CD4-positive, alpha-beta T cell treated with Interleukin-12 subunit alpha and Interleukin-12 subunit beta, for 1 hour (primary cell): Measurements from ENCODE around the gene TRIM44.
"Not testable (repeated sequence)": the region's sequence is repeated elsewhere in the genome, so short reads cannot be mapped to it uniquely, and the experiment has no call there.

Experiments used
- DNase-seq: peaks from one replicate; pipeline ENCODE4 v3.0.0-alpha.2; 2020

The TRIM44 gene

DNA sequence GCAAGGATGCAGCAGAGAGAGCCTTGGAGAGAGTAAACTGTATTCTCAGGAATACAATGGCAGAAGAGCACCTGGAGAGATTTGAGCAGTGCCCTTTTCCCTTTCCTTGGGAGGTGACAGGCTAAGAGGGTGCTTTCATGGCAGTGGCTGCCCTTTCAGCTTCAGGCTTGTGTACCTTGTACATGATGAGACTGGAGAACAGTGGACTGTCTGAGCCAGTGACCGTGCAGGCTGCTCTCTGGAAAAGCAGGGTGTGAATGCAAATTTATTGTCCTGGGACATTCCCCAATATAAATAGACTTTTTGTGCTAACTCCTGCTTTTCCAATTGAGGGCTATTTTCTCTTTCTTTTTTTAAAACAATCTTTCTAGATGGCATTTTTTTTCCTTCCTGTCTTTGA lies 99.3 kb downstream of the TRIM44 start:
- DNase-seq = no peak

DNA sequence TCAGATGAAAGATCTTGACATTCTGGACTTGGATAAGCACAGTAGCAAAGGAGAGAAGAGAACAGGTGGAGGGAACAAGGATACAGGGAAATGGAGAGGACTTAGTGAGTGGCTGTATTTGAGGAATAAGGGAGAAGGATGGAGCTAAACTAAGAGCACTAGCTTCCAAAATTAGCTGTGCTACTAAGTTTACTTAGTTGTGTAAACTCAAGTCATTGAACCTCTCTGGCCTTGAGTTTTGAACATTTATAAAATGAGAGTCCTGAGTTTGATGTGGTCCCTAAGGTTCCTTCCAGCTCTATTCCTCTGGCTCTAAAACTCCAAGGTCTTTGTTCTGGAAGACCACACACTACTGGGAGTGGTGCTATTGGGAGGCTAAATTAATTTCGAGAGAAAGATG lies 100.7 kb downstream of the TRIM44 start:
- DNase-seq = no peak

DNA sequence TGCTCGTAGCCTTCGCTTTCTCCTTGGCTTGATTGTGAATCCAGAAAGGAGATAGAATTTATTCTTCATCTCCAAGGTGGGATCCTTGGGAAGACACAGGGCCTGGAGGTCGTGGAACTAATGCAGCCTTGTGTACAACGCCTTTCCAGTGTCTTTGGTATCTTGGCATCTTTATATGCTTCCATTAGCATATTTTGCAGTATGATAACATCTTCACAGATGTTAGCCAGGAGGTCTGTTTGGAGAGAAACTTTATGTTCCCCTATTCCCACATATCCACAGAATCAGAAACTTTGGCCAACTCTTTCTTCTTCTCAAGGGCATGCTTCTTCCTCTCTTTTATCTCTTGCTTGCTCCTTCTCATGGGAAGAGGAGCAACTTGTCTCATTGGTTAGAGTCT lies 101.2 kb downstream of the TRIM44 start:
- no peak for DNase-seq

DNA sequence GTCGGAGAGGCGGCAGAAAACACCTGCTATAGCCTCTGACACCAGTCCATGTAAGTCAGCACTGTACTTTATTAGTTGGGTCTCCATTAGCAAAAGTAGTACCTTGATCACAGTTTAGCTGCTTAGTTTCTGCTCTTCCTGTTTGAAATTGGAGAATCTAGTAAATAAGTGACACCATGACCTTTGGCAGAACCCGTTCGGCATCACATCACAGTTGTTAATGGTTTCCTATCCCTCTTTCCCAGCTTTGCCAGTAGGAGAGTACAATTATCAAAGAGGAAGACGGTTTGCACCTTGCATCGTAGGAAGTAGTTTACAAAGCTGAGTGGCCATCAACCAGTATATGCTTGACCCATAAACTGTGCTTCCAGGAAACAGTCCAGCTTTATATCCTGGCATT lies 101.8 kb downstream of the TRIM44 start:
- DNase-seq = no peak

DNA sequence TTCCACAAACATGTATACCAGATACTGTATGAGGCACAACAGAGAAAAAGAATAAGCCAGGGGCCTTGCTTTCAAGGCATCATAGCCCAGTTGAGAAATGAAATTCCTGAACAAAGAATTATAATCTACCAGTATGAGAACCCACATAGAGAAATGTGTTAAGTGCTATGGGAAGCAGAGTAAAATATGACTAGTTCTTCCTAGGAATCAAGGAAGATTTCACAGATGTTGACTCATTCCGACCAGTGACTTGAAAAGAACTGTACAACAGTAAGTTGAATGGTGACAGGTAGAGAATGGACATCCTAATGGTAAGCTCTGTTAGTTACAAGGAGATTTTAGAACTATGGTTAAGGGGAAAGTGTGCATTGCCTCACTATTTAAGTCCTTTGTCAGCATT lies 102.6 kb downstream of the TRIM44 start:
- DNase-seq = no peak

DNA sequence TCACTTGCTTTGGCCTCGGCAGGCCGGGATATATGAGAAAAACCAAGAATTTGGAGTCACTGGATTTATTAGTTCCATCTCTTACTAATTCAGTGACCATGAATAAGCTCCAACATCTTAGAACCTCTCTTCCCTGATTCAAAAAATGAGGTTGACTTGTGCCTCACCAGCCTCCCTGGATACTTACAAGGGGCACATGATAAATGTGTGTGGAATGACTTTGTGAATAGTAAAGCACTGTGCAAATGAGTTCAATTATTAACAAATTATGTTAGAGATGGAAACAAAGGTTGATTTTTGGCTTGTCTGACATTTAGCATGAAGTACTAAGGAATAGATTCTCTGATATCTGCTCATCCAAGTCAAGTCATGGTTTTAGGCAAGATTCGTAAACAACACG lies 104.1 kb downstream of the TRIM44 start:
- no peak for DNase-seq

DNA sequence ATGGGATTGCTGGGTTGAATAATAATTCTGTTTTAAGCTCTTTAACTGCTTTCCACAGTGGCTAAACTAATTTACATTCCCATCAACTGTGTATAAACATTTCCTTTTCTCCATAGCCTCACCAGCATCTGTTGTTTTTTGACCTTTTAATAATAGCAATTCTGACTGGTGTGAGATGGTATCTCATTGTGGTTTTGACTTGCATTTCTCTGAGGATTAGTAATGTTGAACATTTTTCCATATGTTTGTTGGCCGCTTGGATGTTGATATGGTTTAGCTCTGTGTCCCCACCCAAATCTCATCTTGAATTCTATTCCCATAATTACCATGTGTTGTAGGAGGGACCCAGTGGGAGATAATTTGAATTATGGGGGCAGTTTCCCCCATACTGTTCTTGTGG lies 107.8 kb downstream of the TRIM44 start:
- not testable (repeated sequence) for DNase-seq

DNA sequence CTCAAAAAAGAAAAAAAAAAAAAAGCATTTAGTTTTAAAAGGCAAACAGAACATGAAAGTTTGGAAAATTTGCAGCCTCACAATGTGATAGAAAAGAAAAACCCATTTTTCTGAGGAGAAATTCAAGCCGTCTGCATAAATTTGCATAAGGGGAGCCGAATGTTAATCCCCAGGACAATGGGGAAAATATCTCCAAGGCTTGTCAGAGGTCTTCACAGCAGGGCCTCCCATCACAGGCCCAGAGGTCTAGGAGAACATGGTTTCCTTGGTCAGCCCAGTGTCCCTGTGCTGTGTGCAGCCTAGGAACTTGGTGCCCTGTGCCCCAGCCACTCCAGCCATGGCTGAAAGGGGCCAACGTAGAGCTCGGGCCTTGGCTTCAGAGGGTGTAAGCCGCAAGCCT lies 109.1 kb downstream of the TRIM44 start:
- no peak for DNase-seq

DNA sequence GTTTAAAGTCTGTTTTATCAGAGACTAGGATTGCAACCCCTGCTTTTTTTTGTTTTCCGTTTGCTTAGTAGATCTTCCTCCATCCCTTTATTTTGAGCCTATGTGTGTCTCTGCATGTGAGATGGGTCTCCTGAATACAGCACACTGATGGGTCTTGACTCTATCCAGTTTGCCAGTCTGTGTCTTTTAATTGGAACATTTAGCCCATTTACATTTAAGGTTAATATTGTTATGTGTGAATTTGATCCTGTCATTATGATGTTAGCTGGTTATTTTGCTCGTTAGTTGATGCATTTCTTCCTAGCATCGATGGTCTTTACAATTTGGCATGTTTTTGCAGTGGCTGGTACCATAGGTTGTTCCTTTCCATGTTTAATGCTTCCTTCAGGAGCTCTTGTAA lies 114.7 kb downstream of the TRIM44 start:
- DNase-seq = not testable (repeated sequence)

DNA sequence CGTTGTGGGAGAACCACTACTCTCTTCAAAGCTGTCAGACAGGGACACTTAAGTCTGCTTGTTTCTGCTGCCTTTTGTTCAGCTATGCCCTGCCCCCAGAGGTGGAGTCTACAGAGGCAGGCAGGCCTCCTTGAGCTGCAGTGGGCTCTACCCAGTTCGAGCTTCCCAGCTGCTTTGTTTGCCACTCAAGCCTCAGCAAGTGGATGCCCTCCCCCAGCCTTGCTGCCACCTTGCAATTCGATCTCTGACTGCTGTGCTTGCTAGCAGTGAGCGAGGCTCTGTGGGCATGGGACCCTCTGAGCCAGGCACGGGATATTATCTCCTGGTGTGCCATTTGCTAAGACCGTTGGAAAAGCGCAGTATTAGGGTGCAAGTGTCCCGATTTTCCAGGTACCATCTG lies 116.4 kb downstream of the TRIM44 start:
- not testable (repeated sequence) for DNase-seq

DNA sequence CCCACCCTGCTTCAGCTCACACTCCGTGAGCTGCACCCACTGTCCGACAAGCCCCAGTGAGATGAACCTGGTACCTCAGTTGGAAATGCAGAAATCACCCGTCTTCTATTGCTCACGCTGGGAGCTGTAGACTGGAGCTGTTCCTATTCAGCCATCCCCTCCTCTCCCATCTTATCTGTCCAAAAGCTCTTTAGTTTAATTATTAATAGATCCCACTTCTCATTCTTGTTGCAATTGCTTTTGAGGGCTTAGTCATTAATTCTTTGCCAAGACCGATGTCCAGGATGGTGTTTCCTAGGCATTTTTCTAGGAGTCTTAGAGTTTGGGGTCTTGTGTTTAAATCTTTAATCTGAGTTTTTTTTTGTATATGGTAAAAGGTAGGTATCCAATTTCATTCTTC lies 116.8 kb downstream of the TRIM44 start:
- DNase-seq = no peak

DNA sequence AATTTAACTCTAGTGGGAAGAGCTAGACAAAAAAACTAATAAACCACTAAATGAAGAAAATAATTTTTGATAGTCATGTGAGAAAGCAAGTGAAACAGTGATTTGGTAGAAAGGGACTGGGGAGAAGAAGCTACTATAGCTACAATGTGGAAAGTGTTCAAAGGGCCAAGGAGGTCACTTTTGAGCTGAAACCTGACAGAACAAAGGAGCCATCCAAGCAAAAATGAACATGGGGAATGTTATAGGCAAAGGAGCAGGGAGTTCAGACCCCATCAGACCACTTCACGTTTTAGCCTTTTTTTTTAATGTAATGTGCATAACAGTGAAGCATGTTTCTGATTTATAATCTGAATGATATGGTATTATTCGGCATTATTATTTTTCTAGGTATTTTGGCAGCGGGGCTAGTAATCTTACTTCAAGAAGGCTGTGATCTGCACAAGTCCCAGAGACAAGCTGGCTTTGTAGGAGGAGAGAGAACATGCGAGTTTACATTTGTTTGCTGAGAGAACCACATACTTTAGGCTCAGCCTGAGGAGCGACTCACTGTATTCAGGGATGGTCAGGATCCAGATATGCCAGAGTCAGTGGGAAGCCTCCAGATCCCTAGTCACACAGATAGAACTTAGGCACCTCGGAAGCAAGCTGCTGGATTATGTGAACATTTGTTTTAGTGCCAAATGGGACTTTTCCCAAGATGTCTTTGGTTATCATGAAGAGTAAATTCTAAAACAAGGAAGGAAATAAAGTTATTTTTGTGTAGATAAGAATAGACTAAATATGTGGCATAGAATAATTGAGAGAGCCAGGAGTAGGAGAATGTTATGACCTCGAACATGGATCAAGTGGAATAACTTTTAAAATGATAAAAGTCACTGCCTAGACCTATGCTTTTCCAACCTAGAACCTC lies 118.6 kb downstream of the TRIM44 start:
- no peak for DNase-seq

DNA sequence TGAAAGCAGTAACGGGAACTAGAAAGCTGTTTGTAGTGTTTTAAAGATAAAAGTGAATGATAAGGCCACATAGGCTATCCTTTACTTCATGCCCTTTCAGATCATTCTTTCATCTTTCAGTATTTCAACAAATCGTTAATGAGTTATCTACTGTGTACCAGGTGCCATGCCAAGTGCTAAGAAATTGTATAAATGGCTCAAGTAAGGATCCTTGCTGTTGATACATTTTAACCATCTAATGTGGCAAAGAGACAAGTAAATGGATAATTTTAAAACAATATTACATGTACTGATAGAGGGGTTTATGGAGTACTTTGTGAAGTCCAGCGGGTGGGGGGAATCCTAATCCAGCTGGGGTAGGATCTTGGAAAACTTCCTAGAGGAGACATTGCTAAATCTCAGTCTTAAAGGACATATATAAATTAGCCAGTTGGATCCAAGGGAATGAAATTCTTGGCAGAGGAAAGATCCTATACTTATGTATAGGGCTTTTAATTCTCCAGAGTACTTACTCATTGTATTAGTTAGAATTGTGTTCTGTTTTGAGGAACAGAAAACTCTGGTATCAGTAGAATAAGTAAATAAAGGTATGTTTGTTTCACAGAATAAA lies 119.4 kb downstream of the TRIM44 start:
- DNase-seq = no peak

DNA sequence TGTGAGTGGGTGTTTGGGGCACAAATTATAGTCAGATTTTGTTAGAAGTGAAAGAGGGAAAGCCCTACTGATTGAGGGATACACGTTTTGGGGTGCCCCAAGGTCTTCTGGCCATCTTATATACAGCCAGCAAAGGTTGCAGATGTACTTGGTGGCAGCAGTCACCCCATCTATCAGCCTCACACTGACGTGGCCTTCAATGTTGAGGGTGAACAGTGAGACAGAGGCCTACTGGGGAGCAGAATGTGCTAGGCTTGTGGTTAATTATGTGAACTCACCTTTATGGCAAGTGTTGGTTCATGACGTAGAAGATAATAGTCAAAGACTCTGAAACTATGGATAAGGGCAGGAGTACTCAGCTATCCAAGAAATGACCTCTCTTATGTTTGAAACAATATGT lies 121.2 kb downstream of the TRIM44 start:
- no peak for DNase-seq

DNA sequence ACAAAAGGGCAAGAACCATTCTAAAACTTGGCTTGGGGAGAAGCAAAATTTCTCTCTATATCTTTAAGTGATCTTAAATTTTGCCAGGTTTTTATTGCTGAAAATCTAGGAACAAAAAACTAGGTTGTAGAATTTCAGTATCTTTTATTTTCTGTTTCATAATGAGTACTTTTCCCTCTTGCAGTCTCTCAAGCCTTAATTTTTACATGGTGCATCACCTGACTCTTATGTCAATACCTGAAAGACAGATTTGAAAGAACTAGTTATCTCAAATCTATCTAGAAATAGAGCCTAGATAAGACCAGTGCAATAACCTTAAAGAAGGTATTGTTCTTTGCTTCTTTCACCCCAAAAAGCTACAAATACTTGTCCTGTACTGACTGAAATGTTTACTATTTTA lies 122.1 kb downstream of the TRIM44 start:
- no peak for DNase-seq

DNA sequence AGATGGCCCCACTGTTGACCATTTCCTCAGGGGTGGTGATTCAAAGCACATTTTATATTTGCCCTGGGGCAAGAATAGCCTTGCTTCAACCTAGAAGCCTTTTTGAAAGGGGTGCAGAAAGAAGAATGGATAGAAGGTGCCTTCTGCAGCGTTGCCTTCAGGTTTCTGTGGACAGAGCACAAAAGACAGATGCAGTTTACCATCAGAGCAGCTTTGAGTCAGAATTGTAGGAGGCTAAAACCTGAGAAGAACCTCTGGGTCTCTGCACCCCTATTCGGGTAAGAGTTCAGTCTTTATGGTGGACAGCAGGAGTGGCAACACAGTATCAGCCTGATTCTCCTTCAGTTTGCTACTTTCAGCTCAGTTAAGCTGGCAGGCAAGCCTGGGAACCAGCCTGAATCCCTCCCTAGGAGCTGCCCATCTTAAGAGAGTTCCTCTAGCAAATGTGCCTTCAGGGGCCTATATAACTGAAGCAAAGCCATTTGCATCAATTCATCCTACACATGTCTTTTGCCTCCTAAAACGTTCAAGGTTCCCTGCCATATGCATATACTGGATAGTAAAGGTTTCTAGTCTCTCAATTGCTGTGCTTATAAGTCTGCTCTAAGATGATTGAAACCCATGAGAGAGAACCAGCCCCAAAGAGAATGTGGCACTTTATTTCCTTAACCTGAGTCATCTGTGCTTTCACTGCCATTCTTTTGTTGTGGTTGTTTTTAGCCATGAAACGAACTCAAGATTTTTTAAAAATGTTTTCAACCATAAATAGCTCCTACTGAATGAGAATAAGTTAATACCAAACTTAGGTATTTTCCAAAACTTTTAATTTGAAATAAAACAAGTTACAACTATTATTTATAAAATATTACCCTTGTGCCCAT lies 123.0 kb downstream of the TRIM44 start:
- DNase-seq = no peak

DNA sequence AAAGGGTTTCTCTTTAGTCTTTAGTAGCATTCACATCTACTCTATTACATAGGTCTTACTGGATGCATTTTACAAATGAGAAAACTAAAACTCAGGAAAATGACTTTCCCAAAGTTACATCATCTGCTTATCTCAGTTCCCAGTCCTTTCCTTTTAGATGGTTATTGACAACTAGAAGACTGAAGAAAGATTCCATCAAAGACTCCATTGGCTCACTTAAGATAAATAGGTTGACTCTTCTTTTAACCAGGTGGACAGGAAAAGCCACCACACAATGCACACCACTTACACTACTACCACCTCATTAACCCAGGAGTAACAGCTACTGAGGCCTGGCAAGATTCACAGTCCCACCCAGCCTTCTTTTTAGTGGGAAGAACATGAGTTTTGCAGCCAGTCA lies 123.6 kb downstream of the TRIM44 start:
- no peak for DNase-seq

DNA sequence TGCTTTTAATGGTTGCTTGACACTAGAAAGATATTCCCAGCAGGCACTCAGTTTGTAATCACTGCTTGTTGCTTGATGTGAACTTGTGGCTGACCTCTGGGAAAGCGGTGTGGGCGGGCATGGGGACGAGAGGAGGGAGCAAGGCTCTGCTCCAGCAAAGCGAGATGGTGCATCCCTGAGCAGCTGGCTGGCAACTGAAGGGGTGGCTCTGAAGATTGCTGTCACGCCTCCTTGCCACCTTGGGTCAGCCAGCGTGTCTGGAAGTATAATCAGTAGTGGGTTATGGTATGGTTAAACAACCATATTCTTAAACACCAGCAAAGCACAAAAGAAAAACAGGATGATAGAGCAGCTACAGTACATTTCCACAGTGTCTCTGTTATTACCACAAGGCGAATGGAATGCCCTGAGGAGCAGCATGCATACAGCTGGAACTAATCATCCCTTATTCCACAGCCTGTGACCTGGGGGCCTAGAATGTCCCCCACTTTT lies 124.5 kb downstream of the TRIM44 start:
- DNase-seq = no peak

DNA sequence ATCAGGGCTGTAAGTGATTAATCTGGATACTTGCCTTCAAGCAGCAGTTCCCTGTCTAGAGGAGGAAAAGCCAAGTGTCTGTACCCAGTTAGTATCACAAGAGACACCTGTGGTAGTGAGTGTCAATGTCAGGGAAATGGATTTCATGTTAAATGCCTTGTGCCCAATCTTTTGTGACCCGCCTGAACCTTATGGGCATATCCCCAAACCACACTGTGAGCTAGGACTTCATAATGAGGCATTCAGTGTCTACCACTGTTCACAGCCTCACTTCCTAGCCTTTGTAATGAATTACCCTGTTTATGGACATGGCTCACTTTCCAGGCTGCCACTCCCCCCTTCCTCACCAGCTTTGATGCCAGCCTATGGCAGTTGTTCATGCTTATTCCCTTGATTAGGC lies 125.1 kb downstream of the TRIM44 start:
- no peak for DNase-seq

DNA sequence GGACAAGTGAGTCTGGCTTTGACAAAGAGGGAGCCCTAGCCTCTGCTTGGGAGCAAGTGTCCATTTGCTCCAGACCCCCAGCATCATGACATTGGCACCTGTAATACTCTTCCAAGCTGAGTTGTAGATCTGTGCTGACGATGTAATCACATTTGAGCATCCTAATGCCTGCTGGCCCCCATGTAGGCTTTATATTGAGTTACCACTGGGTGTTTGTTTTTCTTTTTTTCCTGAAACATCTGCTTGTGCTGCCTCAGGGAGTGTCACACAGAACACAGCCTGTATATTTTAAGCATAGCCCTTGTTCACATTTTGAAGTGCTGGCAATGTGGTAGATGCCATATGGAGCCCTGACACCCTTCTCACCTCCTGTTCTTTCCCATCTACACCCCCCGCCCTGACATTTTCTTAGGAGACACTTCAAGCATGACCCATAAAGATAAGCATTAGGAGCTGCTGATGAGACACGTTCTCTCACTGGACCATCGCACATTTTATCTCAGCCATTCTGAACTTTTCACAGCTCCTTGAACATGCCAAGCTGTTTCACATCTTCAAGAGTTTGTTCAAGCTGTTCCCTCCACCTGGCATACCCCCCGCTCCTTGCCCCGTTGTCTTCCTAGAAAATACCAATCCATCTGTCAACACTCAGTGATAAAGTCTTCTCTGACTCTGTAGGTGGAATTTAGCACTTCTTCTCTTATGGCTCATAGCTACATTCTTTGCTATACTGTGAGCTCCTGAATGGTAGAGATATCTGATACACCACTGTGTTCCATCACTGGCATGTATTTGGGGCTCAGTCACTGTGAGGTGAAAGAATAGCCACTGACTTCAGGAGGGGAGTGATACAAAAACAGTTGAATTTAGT lies 128.7 kb downstream of the TRIM44 start:
- DNase-seq = no peak

DNA sequence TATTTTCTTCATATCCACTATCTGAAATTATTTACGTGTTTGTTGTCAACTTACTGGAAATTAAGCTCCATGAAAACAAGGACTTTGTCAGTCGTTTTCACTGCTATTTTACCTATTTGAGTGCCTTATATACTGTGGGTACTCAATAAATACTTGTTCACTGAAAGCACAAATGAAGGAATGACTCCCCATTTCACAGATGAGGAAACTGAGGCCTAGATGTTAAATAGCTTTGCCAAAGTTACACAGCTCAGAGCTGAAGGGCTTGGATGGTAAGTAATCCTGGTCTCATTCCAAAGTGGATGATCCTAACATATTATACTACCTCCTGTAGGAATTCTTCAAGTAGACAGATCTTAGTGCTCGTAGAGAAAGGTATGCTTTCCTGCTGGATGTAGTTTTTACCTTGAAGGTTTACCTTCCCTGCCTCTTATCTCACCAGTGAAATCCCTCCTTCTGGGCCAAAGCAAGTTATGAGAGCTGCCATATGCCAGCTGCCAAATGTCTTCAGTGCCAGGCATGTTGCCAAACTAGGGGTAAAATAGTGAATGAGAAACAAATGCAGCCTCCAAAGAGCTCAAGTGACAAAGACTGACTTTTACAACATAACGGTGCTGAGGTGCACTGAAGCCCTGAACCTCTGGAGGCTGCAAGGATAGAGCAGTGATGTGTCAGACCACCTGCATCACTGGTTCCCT lies 129.7 kb downstream of the TRIM44 start:
- DNase-seq = no peak

DNA sequence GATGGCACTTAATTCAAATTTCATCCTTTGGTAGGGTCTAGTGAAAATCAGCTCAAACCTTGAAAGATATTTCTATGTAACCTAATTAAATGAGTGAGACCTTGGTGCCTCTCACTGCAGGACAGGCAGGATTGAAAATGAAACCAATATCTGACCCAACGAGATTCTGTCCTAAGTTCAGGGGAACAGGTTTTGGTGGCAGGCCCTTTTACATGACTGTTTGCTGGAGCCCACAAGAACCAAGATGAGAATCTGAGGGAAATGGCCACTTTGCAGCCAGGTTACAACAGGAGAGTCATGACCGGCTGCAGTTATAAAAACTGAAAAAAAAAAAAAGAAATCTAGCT lies 130.2 kb downstream of the TRIM44 start:
- no peak for DNase-seq
